Epithelial cell of esophagus (primary cell): ENCODE data around the gene OR2M3.

Experiments
- DNase-seq: peaks from one replicate; pipeline ENCODE4 v3.0.0; 2010; ENCODE audit warnings: low read depth
- H3K4me3 ChIP-seq: 2 replicates; pipeline ENCODE4 v1.5.1; 2011; ENCODE audit warnings: mild to moderate bottlenecking, low read length, control low read depth
- TF ChIP-seq, protein P1 (sequence below): IDR thresholded peaks from 2 replicates; pipeline ENCODE4 v1.5.1; 2011; ENCODE audit warnings: low read depth, mild to moderate bottlenecking, low read length, control low read depth, inconsistent platforms; ENCODE audit not compliant: insufficient read depth; ENCODE audit errors: missing control alignments

OR2M3 gene

DNA sequence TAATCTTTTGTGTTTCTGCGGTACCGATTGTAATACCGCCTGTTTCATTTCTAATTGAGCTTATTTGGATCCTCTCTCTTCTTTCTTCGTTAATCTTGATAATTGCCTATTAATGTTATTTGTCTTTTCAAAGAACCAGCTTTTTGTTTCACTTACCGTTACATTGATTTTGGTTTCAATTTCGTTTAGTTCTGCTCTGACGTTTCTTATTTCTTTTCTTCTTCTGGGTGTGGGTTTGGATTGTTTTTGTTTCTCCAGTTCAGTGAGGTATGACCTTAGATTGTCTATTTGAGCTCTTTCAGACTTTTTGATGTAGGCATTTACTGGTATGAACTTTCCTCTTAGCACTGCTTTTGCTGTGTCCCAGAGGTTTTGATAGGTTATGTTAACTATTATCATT, 13.1 kb upstream of the OR2M3 start:
- TF ChIP-seq, protein P1, sequence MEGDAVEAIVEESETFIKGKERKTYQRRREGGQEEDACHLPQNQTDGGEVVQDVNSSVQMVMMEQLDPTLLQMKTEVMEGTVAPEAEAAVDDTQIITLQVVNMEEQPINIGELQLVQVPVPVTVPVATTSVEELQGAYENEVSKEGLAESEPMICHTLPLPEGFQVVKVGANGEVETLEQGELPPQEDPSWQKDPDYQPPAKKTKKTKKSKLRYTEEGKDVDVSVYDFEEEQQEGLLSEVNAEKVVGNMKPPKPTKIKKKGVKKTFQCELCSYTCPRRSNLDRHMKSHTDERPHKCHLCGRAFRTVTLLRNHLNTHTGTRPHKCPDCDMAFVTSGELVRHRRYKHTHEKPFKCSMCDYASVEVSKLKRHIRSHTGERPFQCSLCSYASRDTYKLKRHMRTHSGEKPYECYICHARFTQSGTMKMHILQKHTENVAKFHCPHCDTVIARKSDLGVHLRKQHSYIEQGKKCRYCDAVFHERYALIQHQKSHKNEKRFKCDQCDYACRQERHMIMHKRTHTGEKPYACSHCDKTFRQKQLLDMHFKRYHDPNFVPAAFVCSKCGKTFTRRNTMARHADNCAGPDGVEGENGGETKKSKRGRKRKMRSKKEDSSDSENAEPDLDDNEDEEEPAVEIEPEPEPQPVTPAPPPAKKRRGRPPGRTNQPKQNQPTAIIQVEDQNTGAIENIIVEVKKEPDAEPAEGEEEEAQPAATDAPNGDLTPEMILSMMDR, result no peak
- DNase-seq, result no peak
- H3K4me3 ChIP-seq, result no peak overlapping the region

DNA sequence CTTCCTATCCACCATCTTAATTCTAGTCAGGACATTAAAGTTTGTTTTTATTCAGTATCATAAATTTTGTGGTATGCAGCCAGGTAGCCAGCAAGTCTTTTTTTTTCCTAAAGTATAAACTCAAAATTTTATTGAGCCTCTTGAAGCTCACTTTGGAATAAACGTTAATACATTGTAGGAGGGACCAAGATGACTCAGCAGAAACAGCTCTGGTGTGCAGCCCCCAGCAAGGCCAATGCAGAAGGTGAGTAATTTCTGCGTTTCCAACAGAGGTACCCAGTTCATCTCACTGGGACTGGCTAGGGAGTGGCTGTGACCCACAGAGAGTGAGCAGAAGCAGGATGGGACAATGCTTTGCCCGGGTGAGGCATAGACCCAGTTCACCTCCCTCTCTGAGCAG, 9.7 kb upstream of the OR2M3 start:
- DNase-seq, result no peak
- TF ChIP-seq, protein P1, result no peak
- no peak overlapping the region for H3K4me3 ChIP-seq

DNA sequence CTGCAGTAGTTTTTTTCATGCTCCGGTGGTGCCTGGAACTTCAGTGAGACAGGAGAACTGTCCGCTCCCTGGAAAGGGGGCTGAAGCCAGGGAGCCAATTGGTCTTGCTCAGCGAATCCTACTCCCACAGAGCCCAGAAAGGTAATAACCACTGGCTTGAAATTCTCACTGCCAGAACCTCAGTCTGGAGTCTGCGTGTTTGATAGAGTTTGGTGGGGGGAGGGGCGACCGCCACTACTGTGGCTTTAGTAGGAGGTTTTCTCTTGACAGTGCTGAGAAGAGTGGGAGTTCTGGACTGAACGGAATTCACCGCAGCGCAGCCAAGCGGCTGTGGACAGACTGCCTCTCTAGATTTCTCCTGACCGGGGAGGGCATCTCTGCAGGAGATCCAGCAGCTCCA, 8.0 kb upstream of the OR2M3 start:
- H3K4me3 ChIP-seq, result no peak overlapping the region
- TF ChIP-seq, protein P1, result no peak
- DNase-seq, result no peak

DNA sequence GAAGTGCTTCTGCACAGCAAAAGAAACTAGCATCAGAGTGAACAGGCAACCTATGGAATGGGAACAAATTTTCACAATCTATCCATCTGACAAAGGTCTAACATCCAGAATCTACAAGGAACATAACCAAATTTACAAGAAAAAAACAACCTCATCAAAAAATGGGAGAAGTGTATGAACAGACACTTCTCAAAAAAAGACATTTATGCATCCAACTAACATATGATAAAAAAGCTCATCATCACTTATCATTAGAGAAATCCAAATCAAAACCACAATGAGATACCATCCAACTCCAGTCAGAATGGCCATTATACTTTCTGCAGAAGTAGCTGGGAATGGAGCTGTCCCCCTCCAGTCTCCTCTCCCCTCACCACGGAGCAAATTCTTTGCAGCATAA, 2.9 kb upstream of the OR2M3 start:
- no peak overlapping the region for H3K4me3 ChIP-seq
- no peak for DNase-seq
- TF ChIP-seq, protein P1, result no peak

DNA sequence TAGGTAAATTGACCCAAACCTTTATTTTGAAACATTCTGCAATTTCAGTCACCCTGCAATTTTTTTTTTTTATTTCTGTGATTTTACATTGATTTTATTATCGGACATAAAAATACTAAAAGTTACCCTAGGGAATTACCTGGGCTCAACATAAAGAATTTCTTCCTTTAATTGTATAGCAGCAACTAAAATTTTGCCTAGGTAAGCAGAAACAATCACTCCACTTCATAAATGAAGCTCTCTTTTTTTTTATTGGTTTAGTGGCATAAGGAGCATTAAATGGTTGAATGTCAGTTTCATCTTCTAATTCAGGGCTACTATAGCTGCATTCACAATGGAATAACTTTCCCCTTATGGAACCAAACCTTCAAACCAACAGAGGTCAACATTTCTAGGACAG, 18.8 kb downstream of the OR2M3 start:
- TF ChIP-seq, protein P1, result no peak
- no peak for DNase-seq
- H3K4me3 ChIP-seq, result no peak overlapping the region

DNA sequence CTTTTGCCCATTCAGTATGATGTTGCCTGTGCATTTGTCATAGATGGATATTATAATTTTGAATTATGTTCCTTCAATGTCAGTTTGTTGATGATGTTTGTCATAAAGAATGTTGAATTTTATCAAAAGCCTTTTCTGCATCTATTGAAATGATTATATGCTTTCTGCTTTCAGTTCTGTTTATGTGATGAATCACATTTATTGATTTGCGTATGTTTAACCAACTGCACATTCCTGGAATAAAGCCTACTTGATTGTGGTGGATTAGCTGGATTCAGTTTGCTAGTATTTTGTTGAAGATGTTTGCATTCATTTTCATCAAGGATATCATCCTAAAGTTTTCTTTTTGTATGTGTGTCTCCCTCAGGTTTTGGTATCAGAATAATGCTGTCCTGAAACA, 28.5 kb downstream of the OR2M3 start:
- TF ChIP-seq, protein P1, result no peak
- DNase-seq, result no peak

DNA sequence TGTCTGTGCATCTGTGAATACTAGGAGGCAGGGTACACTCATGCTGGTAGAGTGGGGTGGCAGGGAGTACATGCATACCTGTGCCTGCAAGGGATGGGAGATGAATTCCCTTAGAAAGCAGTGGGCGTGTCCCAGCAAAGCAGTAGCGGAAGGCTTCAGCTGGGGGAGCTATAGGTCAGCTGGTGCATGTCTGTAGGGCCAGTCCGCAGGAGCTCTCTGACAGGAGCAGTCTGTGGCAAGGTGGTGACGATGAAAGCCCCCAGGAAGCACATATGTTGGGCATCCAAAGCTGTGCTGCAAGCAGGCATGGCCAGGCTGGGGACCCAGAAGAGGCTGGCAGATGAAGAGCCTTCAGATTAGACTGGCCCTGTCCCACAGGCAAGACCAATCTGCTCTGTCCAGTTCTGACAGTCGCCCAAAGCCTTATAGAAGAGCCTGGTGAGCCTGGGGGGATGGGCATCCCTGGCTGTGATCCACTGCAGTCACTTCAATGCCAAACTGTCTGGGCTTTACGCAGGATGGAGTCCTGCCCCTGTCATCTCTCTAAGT, 32.4 kb downstream of the OR2M3 start:
- TF ChIP-seq, protein P1, result no peak
- H3K4me3 ChIP-seq, result no peak overlapping the region
- DNase-seq, result no peak

More for the DNA sequence above, 28.5 kb downstream of the OR2M3 start:
- no peak overlapping the region for H3K4me3 ChIP-seq
